HG03064 (cell line): ENCODE data around the gene ASB14.

Experiments used
- ATAC-seq: cut with Tn5 transposase; IDR thresholded peaks from one replicate; pipeline ENCODE4 v1.9.1; 2021; ENCODE audit warnings: low read depth; ENCODE audit not compliant: unreplicated experiment

The ASB14 gene

DNA sequence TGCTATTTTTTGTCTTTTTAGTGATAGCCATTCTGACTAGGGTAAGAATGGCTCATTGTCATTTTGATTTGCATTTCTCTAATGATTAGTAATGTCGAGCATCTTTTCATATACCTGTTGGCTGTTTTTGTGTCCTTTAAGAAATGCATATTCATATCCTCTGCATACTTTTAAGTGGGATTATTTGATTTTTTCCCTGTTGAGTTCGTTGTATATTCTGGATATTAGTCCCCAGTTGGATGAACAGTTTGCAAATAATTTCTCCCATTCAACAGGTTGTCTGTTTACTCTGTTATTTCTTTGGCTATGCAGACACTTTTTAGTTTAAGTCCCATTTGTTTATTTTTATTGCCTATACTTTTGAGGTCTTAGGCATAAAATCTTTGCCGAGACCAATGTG is 30.6 kb downstream of the ASB14 start:
- no peak for ATAC-seq

DNA sequence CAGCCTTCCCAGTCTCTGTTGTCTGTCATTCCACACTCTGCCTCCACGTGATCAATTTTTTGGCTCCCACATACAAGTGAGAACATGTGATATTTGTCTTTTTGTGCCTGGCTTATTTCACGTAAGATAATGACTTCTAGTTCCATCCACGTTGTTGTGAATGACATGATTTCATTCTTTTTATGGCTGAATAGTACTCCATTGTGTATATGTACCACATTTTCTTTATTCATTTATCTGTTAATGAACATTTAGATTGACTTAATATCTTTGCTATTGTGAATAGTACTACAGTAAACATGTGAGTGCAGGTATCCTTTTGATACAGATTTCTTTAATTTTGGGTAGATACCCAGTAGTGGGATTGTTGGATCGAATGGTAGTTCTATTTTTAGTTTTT is 31.4 kb downstream of the ASB14 start:
- ATAC-seq = no peak

DNA sequence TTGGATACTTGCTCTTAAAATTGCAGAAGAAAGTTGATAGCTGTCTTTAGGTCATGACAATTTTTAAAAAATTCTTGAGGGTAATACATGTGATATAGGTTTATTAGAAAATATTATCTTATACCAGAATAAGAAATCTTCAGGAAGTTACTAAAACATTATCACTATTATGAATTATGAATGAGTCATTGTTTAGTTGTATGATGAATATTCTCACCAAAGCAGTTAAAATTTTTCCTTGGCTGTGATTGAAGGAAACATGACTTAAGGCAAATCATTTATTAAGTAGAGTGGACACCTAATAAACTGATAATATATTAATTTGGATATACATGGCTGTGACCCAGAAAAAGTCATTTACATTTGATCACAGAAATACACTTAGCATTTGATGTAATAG is 34.8 kb downstream of the ASB14 start:
- ATAC-seq = no peak

GRCh38 chr3:57256844-57257243 is 35.6 kb downstream of the ASB14 start:
- no peak for ATAC-seq

GRCh38 chr3:57252404-57252803 is 40.1 kb downstream of the ASB14 start:
- ATAC-seq = no peak

DNA sequence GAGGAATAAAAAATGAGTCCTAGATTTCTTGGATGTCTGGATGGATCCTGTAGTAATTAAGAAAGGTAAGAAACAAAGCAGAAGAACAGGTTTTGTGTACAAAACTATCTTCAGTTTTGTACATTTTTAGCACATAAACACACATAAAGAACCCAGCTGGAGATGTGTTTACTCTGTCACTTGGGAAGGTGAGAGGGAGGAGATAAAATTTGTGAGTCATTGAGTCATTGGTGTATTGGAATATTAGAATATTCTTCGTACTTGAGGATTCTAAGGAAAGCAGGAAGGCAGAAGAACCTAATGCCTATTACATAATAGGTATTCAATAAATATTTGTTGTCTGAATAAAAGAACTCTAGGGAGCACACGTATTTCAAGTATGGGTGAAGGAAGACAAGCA is 47.5 kb downstream of the ASB14 start:
- no peak for ATAC-seq

DNA sequence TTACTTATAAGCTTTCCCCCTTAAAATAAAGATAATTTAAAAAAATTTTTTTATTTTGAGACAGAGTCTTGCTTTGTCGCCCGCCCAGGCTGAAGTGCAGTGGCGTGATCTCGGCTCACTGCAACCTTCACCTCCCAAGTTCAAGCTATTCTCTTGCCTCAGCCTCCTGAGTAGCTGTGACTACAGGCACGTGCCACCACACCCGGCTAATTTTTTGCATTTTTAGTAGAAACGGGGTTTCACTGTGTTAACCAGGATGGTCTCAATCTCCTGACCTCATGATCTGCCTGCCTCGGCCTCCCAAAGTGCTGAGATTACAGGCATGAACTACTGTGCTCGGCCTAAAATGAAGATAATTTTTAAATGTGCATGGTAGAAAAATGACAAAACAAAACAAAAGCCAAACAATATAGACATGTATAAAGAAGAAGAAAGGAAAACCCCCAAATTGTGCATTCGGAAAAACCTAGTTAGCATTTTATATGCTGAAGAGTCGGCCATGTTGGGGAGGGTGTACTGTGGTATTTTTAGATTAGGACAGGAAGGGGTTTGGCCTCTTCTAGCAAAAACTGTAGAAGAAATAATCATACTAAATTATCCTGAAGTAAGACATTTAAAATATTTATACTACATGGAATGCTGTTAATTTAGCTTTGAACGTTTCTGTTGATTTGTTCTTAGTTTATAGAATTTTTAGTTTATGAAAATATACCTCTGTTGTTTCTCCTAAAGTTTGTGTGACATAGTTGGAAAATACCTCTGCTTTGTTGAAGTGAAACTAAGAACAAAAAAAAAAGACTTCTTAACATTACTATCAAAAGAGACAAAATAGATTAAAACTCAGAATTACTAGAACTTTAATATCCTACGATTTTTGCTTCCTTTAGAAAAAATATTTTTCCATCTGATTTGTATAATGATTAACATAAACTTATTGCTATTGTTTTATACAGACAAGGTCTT is 57.6 kb downstream of the ASB14 start:
- ATAC-seq = no peak

- ATAC-seq = no peak
Observed at GRCh38 chr3:57233799-57234198, 58.7 kb downstream of the ASB14 start.

DNA sequence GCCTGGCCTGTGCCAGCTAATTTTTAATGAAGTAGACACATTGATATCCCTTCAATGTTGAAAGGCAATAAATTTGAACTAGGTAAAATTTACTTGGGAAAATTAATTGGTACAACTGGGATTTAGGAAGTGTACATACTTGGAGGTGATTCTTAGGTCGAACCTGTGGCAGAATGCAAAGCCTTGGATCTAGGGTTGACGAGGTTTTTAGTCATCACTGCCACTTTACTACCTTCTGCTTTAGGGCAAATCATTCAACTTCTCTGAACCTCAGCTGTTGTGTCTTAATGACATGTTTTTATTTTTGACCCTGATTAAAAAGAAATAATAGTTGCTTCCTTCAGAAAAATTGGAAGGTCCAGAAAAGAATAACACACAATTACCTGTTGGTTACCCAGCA is 62.5 kb downstream of the ASB14 start:
- ATAC-seq = no peak

DNA sequence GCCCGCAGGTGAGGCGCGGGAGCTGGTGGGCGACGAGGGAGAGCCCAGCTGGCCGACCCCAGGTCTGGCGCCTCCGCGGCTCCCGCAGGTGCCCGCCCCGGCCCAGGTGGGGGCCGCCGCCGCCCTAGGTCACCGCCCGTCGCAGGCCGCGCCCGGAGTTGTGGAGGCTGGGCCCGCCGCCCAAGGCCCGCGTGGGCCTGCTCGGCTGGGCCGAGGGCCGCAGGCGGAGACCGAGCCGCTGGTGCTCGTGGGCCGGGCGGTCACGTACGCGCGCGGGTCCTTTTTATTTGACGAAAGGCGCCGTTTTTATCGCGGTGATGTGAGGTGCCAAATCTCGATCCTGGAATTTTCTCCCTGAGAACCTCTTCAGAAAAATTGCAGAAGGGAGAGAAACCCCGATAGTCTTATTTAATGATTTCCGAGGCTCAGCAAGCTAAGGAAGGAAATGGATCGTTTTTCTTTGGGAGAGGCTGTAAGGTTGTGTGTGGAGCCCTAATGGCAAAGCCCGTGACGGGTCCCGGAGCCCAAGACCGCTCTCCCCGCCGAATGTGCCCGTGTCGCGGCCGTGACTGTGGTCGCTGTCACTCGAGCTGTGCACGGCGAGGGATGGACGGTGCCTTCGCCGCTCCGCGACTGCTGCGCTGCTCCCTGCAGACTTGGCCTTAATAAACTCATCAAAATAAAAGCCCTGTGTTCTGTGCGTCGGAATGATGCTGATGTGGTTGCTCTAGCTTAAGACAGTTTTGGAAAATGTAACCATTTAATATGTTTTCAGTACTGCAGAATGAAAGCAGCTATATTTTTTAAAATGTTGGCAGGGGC is 64.3 kb downstream of the ASB14 start:
- peak; percentile 44 for ATAC-seq

DNA sequence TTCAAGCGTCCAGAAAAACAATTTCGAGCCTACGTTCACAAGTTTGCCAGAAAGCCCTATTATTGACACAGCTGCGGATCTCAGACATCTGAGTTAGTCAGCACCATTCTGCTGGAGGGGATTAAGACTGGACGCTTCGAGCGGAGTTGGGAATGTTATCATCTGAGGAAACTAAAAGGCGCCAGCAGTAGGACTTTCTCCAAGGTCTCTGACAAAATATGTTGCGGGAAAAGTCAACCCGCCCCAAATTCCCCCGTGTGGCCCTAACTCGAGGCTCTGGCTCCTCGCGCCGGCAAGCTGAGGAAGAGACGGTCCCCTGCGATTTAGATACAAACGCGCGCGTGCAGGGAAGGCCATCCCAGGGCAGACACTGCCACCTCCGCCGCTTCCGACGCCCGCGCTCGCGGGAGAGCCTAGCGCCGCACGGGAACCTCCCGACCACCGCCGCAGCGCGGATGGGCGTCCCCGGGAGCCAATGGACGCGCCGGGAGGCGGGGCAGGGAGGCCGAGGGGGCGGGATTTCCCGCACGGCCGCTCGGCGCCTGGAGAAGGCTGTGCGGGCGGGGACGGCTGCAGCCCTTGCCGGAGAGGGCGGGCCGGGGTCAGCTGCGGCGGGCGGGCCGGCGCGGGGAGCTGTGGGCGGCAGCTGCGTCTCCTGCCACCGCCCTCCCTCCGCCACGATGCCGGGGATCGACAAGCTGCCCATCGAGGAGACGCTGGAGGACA is 65.1 kb downstream of the ASB14 start, which contains the start of gene APPL1:
APPL1 (plus strand) TSS at position 526 of the 726 bp plus-strand sequence; CDS start at position 681, 155 bp downstream.
- ATAC-seq = peak; percentile 84

DNA sequence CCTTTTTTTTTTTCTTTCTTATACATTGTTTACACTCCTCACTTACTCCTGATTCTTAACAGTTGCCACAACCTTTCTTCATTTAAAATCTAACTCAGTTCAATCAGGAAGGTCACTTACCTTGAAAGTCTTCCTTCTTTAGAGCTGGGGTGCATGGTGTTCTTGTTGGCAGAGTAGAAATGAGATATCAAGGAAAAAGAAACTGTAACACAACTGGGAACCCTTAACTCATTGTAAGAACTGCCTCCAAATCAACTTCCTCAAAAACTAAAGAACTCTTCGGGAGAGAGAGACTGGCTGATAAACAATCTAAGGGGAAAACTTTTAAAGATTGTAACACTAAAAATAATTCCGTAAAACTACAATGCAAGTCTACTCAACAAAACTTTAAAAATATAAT is 66.3 kb downstream of the ASB14 start:
- no peak for ATAC-seq

DNA sequence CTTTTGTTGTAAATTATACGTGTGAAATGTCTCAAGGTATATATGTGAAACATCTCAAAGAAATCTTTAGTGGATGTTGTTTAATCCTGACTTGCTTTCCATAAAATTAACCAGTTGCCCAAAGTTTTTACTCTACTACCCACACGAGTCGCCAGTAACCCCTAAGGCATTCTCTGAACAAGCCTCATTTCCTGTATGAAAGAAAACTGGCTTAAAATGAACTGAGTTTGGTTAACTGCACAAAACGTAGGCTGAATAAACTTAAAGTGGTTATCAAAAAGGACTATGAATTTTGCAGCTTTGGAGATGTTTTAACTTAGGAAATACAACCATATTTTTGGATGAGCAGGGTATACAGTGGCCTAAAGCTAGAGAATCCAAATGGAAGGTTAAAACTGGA is 67.6 kb downstream of the ASB14 start:
- ATAC-seq = no peak

- no peak for ATAC-seq
Observed at GRCh38 chr3:57221883-57222282, 70.6 kb downstream of the ASB14 start.
